SIG-M5 treated with dmso at 0.1 percent for 504 hours (cell line): Measurements from ENCODE around the gene DHX29.
"Not testable (repeated sequence)": the region's sequence is repeated elsewhere in the genome, so short reads cannot be mapped to it uniquely, and the experiment has no call there.

Experiments used
- DNase-seq: peaks from one replicate; lab custom pipeline; 2025; ENCODE audit not compliant: unreplicated experiment; lab: John Stamatoyannopoulos, UW

DHX29 gene

DNA sequence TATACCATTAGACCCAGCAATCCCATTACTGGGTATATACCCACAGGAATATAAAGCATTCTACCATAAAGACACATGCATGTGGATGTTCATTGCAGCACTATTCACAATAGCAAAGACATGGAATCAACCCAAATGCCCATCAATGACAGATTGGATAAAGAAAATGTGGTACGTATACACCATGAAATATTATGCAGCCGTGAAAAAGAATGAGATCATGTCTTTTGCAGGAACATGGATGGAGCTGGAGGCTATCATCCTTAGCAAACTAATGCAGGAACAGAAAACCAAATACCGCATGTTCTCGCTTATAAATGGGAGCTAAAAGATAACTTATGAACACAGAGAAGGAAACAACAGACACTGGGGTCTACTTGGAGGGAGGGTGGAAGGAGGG lies 10.7 kb upstream of the DHX29 start:
- DNase-seq: not testable (repeated sequence)

DNA sequence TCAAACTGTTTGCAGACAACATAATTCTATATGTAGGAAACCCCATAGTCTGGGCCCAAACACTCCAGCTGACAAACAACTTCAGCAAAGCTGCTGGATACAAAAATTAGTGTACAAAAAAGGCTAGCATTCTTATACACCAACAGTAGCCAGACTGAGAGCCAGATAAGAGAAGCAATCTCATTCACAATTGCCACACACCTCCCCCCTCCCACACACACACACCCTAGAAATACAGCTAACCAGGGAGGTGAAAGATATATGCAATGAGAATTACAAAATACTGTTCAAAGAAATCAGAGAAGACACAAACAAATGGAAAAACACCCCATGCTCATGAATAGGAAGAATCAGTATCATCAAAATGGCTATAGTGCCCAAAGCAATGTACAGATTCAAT lies 9.3 kb upstream of the DHX29 start:
- DNase-seq: peak; percentile 27

DNA sequence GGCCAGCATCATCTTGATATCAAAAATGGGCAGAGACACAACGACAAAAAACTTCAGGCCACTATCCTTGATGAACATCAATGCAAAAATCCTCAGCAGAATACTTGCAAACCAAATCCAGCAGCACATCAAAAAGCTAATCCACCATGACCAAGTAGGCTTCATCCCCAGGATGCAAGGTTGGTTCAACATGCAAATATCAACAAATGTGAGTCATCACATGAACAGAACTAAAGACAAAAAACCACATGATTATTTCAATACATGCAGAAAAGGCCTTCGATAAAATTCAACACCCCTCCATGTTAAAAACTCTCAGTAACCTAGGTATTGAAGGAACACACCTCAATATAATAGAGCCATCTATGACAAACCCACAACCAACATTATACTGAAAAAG lies 8.8 kb upstream of the DHX29 start:
- DNase-seq: no peak

DNA sequence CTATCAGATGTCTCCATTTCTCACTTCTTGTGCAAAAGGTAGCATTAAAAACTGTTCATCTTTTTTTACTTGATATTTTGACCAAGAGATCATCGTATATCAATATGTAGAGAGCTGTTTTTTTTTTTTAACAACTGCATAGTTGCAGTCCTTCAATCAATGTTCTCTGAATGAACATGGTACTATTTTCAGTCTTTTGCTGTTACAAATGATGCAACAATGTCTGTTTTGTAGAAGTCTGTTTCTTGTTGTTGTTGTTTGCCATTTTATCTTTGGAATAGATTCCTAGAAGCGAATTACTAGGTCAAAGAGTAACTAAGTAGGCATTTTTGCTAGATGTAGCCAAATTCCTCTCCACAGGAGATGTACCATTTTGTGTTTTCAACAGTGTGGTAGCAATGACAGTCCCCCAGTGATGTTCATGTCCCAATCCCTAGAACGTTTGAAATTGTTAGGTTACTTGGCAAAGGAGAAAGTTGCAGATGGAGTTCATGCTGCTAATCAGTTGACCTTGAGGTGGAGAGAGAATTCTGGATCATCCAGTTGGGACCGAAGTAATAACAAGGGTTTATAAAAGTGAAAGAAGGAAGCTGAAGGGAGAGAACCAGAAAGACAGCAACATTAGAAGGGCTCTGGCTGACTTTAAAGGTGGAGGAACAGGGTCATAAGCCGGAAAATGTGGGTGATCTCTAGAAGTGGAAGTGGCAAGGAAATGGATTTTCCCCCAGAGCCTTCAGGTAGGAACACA lies 6.5 kb upstream of the DHX29 start:
- peak; percentile 15 for DNase-seq

DNA sequence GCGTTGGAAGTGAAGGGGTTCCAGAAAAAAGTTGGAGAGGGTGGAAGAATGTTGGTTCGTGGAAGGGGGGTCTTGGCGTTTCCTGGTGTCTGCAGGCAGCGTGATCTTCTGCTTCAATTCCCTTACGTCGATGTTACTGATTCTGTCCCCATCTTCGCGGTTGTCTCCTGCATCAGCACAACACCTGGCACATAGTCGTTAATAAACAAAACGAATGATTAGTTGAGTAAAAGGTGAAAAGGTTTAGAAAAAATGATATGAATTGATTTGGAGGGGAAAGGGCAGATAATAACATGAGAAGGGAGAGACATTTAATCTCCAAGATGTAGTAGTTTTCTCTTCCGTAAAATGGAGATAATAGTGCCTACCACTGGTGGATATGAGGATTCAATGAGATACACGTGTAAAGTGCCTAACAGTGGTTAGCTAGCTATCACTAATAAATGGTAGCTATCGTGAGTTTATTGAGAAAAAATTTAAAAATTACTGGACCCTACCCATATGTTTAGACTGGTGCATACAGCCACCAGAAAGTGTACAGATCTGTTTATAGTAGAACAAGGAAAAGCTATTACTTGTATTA lies 851 bp upstream of the DHX29 start:
- peak; percentile 68 for DNase-seq

DNA sequence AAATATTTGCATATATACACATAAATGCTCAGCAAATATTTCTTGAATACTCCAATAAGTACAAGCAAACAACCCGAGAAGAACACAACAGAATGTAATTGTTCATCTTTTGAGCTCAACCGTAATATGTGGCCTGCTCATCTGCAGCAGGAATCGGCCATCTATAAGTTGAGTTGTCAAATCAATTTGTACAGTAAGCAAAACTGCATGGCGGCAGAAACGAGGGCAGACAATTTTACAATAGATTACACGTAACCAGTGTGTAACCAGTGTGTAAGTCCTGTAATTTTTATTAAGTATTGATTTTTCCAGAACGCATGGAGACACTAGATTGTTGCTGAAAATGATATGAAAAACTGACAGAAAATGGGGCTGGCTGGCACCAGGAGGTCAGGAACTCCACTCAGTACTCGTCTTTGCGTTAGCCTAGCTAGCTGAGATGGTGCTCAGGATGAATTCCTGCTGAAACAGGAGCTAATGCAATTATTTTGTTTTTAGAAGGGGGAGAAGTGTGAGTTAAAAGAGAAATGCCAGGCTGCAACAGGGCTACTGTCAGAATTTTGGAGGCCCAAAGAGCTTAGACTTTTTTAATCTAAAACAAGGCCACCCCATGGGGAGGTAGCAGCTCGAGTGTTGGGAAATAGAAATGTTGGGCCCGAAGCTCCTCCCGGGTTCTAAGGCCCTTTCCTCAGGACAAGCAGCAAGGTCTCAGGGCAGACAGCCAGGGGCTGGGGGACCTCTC lies 682 bp downstream of the DHX29 start:
- DNase-seq: peak; percentile 43

DNA sequence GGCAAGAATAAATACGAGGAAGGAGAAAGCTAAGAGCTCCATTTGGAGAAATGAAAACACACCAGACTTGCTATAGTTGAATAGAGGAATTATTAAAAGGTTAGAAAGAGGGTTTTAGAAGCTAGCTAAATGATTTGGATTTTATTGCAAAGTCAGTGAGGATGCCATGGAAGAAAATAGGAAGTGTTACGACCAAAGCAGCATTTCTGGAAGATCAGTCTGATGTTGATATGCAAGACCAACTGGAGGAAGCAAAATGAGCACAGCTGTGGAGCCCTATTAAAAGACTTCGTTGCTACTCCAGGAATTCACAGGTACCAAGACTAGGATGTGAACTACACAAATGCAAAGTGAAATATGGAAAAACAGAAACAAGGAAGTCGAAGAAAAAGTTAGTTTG lies 2.1 kb downstream of the DHX29 start:
- peak; percentile 16 for DNase-seq

DNA sequence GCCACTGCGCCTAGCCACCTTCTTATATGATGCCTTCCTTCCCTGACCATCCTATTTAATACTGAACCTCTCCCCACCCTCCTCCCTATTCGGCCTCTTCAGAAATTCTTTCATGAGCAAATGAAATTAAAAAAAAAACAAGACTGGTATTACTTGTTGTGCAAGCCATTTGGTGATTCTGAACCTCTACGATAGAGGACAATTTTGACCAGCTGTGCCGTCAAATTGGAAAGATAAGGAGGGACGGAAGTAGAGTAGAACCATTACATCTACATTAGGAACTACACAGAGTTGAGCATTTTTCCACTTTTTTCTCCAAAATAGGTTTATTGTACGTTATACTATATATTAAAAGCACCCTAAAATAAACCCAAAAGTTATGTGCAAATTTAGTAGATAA lies 2.9 kb downstream of the DHX29 start:
- DNase-seq: no peak

DNA sequence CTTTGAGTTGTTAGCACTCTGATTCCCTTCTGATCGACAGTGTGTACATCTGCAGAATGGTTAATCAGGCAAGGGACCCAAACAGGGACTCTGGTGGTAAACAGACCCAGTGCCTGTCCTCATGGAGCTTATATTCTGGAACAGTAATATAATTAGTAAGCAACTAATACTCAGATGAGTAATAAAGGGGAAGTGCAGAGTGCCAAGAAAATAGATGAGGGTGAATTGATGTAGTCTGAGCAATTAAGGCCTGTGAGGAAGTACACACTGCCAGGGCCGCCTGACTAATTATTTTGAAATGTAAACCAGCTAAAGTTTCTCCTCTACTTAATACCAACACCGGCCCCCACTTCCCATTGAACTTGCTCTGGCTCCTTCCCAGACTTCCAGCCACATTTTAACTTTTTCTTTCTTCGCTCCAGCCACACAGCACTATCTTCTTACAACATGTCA lies 4.2 kb downstream of the DHX29 start:
- peak; percentile 31 for DNase-seq

DNA sequence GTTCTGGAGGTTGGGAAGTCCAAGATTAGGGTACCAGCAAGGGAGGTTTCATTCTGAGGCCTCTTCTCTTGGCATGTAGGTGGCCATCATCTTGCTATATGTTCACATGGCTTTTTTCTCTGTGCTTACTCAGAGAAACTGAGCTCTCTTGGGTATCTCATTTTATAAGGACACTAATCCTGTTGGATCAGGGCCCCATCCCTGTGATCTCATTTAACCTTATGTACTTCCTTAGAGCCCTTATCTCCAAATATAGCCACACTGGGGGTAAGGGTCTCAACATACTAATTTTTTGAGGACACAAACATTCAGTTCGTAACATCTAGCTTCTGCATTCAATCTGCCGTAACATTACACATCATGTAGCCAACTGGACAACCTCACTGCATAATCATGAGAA lies 6.6 kb downstream of the DHX29 start:
- DNase-seq: no peak

DNA sequence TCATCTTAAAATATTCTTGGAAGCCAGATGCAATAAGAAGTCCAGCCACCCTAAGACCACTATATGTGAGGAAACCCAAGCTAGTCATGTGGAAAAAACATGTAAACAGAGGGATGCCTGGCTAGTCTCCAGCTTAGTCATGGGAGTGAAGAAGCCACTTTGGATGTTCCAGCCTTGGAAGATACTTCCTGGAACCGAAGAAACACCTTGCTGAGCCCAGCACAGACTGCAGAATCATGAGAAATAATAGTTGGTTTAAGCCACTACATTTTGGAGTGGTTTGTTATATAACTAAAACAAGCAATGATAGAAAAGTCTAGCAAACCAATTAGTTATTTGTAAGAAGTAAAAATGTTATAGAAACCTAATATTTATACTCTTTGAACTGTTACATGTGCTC lies 12.6 kb downstream of the DHX29 start:
- no peak for DNase-seq

DNA sequence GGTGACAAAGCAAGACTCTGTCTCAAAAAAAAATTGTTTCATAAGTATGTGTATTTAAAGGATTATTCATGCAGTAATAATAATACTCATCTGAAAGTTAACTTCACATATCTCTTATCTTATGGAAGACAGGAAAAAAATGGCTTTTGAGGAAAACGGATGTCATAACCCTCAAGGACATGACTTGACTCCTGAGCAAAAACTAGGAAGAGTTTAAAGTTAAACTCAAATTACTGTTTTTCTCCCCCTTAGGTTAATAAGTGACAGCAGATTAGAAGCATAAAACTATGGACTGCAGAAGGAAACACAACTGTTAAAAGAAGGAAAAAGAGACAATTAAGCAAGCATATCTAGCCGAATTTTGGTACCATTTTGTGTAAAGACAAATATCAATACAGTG lies 16.5 kb downstream of the DHX29 start:
- DNase-seq: no peak

DNA sequence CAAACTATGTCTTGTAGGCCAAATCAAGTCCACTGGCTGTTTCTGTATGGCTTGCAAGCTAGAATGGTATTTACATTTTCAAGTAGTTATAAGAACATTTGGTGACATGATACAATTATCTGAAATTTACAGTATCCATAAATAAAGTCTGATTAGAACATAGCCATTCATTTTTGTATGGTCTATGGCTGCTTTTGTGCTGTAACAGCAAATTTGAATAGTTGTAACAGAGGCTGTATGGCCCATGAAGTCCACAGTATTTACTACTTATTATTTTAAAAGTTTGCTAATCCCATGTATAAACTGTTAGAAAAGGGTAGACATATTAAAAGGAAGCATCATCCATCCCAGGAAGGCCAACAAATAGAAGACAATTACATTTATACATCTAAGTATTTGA lies 17.7 kb downstream of the DHX29 start:
- DNase-seq: no peak

DNA sequence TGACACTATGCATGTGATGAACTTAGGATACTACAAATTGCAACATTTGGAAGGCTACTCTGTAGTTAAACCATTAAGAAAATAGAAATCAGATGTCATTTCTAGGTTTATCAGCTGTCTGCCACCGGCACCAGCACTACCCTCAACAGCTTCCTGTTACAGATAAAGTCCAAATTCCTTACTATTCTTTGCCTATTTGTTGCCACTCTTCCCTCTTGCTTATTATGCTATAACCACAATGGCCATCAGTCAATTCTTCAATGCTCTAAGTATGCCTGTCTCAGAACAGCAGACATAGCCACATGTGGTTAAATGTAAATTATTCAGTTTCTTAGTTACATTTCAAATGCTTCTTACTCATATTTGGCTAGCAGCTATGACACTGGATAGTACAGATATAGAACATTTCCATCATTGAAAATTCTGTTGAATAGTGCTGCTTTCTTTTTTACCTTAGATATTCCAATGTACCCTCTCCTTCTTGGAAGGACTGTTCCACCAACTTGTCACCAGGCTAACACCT lies 21.0 kb downstream of the DHX29 start:
- DNase-seq: no peak

DNA sequence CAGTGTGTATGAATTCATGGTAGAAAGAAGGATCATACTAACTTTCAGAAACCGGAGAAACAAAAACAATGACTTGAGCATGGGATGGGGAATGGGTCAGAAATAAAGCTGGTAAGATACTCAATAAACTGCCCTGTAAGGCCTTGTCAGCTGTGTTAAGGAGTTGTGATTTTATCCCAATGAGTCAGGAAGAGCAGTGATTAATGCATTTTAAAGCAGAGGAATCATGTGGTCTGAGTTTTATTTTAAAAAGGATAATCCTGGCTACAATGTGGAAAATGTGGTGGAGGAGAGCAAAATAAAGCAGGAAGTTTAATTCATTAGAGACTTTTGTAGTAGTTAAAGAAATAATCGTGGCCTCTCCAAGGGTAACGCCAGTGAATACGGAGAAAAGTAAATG lies 28.7 kb downstream of the DHX29 start:
- no peak for DNase-seq

DNA sequence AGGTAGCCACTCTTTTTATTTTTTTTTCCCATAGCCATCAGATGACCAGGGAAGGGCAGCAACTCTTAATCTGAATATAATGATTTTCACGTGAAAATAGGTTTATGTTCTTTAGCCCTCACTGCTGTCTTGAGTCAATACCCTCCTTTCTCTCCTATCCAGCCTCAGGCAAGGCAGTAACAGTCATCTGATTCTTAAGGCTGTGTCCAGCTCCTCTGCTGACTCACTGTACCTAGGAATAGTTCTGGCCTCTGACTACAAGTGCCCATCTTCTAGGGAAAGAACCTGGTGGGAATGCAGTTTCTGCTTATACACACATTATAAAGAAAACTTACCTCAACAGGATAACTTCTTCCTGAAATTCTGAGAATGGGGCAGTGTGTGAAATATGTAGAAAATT lies 30.7 kb downstream of the DHX29 start:
- DNase-seq: no peak

DNA sequence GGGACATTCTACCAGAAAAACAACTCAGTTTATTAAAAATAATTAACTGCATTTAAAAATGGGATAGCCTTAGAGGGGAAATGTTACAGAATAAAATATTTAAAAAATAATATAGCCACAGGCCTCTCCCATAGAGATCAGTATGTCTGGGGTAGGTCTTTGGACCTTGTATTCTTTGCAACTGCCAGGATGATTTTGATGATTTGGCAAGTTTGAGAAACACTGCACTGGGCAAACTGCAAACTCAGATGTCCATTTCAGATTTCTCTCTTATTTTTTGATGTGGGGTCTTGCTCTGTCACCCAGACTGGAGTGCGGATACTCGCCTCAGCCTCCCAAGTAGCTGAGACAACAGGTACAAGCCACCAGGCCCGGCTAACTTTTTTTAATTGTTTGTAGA lies 49.2 kb downstream of the DHX29 start:
- DNase-seq: no peak

DNA sequence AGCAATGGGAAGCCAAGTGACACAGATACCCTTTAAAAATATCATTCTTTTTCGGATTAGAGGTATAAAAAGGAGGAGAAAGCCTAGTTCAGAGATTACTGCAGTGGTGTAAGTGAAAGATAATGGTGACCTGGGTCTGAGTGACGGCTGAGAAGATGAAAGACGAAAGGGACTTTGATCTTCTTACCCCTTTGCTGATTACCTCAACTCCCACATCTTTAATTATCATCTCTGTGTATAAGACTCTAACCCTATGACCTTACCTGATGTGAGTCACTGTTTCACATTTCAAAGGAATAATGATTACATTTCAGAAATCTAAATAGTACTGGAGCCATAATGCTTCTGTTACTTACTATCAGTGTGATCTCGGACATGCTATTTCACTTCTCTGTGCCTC lies 52.7 kb downstream of the DHX29 start:
- no peak for DNase-seq

DNA sequence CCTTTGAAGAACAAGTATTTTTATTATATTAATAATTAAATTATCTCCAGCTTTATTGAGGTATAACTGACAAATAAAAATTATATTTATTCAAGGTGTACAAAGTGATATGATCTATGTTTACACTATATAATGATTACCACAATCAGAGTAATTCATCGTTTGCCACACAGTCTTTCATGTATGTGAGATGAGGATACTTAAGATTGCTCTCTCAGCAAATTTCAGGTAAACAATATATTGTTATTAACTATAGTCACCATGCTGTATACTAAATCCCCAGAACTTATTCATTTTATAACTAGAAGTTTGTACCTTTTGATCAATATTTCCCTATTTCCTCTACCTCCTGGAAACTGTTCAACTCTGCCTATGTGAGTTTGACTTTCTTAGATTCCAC lies 57.4 kb downstream of the DHX29 start:
- DNase-seq: no peak

DNA sequence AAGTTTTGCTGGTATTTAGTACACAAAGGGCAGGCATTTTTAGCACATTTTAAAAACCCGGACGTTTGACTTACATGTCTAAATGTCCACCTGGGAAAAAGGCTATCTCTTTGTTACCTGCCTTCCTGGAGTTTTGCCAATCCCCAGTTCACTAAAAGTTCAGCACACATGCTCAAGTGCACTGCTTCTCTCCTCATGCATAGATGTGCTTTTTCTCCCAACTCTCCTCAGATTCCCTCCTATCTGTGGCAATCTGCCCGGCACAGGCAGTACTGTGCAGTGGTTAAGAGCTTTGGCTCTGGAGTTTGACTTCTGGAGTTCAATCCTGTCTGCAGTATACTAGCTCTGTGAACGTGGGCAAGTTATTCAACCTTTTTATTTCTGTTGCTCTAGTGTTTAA lies 65.7 kb downstream of the DHX29 start:
- no peak for DNase-seq

DNA sequence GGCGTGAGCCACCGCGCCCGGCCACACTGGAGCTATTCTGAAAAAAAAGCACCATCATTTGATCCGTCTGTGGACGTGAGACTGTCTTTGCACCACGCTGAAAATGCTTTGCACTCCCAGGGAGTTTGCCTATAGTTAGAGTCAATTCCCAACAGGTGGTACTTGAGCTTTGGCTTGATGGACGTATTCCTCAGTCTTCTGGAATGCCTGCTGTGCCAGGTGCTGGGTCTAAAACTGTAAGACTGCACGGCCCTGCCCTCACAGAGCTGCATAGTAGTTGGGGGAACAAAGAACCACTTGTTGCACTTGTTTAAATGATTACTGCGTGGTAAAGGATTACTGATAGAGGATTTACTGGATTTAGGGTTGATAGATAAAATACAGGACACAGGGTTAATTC lies 70.7 kb downstream of the DHX29 start:
- DNase-seq: no peak

DNA sequence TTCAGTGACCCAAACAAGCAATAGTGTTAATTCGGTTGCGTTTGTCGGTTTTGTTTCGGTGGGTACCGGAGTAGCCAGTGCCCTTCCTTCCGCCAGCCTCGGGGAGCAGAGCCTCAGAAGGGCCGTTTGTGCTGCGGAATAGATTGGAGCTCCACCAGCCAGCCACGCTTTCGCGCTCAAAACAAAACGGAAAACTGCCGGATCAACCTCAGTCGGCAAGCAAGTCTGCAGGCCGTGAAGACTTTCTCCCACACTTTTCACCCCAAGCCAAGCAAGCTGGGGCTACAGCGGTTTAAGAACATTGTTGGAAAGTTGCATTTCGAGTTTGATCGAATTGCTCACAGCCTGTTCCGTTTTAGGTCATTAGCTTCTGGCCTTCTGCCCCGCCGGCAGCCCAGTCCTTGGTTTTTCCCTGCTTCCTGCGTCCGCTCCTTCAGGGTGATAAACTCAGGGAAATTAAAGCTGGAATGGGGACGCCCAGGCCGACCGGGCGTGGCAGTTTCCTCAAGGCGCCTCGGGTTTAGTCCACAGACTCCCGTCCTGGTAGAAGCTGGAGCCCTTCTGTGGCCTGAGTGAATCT lies 73.3 kb downstream of the DHX29 start:
- DNase-seq: no peak
